GM19372 (cell line): Measurements from ENCODE around the gene TPRG1.

Experiments used
- ATAC-seq: cut with Tn5 transposase; IDR thresholded peaks from one replicate; pipeline ENCODE4 v1.9.1; 2021; ENCODE audit warnings: mild to moderate bottlenecking, low read depth, moderate library complexity; ENCODE audit not compliant: unreplicated experiment

Gene TPRG1

DNA sequence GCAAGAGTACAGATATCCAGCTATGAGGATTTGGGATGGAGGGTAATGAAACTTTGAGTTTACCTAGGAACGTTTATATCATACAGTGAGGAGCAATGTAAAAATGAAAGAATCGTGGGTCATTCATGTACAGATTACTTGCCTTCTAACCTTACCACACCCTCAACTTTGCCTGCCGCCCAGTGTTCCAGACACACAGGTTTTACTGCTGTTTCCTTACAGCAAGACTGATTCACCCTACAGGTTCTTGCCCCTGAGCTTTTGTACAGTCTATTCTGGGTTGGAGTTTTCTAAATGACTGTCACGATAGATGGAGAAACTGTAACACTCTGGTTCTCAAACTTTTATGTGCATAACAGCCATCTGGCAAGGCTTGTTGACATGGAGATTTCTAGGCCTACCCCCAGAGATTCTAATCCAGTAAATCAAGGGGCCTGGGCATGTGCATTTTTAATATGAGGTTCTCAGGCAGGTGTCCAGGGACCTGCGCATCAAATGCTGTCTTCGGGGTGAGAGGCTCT is 6.6 kb upstream of the TPRG1 start:
- no peak for ATAC-seq

GRCh38 chr3:189166321-189166720 is 5.5 kb upstream of the TPRG1 start:
- ATAC-seq = no peak

DNA sequence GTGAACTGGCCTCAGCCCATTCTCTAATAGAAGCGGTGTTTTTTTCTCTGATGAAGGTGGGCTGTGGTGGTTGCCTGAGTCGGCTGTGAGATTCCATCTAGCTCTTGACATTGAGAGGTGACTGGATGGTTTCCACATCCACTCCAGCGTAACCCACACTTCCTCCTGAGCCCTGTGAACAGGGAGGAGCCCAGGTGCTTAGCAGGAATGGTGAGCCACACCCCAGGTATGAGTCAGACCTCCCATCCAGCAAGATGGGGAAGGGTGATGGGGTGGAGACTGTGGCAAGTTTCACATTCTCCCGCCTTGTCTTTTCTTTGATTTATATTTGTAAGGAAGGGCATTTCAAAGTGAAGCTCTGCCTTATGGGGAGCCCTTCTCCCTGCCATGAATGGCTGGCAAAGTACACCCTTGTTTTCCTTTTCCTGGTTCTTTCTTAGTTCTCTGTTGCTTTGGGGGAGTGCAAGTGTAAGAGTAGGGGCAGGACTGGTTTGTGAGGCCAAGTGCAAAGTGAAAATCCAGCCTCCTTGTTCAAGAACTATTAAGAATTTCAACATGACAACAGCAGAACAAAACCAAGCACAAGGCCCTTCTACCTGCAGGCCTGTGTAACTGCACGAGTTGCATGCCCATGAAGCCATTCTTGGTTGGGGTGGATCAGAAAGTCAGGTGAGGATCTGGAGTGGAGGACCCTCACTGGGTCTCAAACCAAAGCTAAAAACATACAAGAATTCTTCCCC is 4.6 kb upstream of the TPRG1 start:
- no peak for ATAC-seq

DNA sequence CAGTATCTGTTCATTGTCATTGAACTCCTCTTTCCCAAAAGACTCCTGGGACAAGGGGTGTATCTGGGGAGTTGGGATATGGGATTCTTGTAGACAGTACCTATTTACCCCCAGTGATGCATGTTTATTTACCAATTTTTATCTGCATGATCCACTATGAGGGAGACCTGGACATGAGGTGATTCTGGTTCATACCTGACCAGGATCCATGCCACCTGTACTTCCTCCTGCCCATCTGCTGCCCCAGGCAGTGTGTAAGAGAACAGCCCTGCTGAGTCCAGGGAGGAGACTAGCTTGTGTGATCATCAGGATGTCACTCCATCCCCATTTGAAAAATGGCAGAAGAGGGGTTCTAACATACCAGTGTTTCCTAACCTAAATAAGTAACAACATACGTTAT is 3.1 kb upstream of the TPRG1 start:
- ATAC-seq = no peak

DNA sequence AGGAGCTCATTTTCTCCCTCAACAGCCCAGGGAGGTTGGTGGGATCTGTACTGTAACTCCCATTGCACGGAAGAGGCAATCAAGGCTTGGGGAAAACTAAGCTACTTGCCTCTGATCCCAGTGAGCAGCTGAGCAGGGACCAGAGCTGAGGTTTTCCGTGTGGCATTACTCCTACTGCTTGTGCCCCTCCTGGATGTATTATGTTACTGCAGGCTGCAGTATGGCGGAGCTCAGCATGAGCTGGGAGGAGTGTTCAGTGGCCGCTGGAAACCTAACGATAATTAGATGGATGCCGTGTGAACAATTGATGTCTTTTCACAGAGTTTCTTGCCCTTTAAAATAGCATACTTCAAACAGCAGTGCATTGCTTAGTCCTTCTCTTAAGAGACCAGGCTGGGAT is 2.0 kb upstream of the TPRG1 start:
- ATAC-seq = no peak

GRCh38 chr3:189170559-189170958 is 1.2 kb upstream of the TPRG1 start:
- ATAC-seq = no peak

DNA sequence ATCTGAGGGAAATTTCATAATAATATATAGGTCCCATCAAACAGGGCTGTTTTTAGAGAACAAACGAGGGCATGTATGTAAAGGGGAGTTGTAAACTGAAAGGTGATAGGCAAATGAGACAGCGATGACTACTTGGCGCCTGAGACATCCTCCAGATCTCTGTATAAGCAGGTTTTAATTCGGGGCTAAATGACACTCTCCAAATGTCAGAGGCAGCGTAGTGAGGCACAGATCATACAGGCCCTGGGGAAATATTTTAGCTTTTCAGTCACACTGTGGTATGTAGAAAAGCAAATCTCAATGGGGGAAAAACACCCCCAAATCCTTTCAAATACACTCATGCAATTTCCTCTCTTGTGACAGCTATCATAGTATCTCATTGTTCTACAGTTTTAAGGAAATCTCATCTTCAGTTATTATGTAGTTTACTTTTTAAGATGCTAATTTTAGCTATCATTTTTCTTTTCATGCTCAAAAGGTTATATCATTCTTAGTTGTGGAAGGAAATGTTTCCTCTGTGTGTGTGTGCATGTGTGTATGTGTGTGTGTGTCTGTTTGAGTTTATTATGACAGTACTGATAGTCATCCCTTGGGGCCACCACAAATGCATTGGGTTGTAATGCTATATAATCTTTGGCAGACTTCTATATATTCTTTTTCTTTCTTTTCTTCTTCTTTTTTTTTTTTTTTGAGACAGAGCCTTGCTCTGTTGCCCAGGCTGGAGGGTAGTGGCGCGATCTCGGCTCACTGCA is 1.1 kb downstream of the TPRG1 start:
- ATAC-seq = no peak

DNA sequence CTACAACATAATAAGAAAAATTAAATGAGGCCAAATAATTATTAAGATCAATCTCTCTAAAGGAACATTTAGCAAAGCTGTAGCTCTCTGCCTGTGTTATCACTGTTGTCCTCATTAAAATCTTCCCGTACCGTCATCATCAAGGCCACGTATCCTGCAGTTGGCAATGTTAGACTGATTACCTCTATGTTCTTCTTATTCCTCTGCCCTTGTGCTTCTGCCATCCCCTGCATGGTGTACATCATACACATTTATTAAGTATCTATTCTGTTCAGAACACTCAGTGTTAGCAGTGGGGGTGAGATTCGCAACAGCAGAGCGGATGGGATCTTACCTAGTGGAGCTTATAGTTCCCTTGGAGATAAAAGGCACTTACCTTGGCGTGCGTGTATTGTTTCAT is 12.8 kb downstream of the TPRG1 start:
- ATAC-seq = no peak

DNA sequence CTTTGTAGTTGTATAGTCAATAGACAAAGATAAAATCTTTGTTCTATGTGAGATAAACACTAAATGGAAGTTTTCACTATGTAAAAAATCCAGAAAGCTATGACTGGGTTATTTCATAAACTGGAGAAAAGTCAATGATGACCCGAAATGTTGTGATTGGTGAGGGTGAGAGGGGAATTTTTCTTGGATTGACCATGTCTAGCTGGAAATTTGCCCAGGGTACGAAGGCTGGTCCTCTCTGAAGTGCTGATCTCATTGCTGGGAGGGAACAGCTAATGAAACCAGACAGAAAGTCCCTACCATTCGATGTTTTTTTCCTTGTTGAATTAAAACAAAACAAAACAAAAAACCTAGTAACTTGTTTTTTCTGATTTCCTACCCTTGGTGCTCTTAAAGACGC is 14.3 kb downstream of the TPRG1 start:
- no peak for ATAC-seq

DNA sequence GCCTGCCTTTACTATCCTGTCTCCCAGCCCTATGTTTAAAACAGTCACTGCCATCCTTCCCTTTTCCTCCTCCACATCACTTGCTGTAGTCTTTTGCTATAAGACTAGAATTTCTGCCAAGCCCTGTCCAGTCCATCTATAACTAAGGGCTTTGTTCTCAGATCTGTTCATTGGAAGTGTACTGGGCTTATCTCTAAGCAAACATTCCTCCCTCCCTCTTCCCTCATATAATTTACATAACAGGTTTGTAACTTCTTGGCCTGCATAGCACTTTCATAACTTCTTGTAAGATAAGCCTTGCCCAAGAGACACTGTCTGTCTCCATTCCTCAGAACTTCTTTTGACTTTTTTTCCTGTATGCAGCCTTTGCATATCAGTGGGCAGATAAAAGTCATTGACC is 16.7 kb downstream of the TPRG1 start:
- ATAC-seq = no peak

DNA sequence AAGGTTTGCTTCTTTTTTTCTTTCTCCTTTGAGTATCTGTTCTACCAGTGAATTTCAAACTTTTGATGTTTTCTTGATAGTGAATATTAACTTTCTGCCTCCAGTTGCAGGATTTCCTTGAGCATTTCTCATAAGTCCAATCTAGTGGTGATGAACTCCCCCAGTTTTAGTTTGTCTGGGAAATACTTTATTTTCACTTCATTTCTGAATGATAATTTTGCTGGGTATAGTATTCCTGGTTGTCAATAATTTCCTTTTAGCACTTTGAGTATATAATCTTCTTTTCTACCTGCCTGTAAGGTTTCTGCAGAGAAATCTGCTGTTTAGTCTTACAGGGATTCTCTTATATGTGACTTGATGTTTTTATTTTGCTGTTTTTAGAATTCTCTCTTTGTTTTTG is 21.0 kb downstream of the TPRG1 start:
- no peak for ATAC-seq

DNA sequence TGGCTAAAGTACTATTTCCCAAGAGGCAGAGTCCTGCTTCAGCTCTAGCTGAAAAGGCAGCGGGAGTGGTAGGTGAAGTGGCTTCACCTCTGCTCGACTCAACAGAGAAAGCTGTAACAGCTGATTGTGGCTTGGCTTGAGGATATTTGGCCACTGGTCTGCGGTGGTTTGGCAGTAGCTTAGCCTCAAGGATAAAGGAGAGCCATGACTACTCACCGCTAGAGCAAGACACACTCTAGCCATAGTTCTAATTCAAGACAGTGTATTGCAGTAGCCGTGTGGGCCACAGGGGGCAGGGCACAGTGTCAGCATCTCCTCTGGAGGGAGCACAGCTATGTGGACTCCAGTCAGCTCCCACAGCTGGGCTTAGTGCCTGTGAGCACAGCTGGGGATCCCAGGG is 23.5 kb downstream of the TPRG1 start:
- no peak for ATAC-seq

DNA sequence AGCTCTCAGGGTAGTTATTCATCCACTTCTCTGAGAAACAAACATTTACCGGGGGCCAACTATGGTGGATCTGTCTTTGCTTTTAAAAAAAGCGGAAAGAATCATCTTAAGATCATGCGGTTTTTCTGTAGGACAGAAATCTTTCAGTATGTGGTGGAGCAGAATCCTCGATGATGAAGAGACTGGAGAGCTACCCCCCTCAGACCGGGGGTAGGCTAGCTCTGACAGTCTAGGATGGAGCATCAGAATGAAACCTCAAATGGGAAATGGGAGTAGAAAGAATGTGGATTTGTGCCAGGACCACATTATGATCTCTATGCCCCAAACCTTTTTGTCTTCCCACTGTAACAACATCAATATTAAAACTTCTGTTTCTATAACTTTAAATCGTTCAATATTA is 30.3 kb downstream of the TPRG1 start:
- ATAC-seq = no peak

DNA sequence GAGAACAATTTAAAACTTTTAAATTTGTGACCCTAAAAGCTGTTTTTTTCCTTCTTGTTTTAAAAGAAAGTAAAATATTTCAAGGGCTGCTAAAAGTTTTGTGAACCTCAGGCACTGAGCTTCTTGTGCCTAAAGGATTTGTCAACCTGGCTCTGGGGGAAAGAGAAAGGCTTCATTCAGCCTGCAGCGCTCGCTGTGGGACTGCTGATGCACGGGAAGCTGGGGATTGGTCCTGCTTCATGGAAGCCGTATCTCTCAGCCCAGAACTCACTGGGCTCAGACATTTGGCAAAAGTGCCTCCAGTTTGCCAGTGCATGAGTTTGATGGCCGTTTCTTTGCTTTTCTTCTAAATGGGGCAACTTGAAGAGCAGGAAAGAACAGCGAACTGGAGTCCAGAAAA is 30.8 kb downstream of the TPRG1 start:
- no peak for ATAC-seq

- no peak for ATAC-seq
Measured at GRCh38 chr3:189204167-189204866, 32.5 kb downstream of the TPRG1 start.

DNA sequence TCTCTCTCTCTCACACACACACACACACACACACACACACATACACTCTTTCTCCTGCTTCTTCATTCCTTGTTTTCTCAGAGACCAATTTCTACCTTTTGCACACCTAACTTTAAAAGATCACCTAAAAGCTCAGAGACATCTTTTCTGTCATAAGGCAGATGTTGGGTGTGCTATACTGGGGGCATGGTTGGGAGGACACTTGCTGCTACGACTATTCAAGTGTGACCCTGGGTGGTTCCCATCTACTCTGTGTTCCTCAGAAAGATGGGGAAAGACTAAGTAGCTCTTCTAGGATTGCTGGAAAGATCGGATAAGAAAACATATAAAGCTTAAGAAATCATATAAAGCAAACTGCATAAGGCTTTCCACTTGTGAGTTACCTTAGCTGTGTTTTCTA is 33.2 kb downstream of the TPRG1 start:
- ATAC-seq = no peak

DNA sequence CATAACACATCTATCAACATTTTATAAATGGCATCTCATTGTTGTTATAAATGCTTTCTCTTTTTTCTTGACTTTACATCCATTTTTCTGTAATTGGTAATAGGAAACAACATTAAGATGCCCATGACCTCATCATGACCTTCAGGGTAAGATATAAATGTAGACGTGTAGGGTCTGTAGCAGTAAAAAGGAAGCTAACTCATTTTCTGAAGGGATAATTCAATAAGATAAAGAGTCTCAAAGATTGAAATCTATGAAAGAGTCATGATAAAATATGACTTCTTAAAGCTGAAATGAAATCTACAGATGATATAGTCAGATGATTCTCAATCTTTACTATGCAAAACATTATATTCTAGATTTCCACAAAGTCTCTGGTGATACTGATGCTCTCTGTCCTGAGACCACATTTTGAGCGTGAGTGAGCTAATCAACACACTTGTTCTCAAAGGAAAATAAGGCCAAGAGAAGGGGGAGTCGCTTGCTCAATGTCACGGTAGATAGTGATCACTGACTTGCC is 38.5 kb downstream of the TPRG1 start:
- no peak for ATAC-seq

DNA sequence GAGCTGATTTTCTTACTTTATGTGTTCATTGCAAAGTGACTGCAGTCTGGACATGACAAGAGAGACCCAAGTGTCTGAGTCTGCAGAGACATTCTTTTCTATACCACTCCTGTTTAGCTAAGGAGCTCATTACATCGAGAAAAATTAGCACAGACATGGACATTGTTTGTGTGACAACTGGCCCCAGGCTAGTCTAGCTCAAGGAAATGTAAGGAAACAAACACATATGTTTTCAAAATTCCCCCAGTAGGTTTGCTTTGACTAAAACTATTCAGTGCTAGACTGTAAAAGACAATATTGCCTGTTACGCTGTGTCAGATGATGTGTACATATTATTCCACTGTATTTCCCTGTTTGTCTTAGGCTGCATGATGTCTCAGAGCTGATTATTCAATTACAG is 40.9 kb downstream of the TPRG1 start:
- no peak for ATAC-seq

DNA sequence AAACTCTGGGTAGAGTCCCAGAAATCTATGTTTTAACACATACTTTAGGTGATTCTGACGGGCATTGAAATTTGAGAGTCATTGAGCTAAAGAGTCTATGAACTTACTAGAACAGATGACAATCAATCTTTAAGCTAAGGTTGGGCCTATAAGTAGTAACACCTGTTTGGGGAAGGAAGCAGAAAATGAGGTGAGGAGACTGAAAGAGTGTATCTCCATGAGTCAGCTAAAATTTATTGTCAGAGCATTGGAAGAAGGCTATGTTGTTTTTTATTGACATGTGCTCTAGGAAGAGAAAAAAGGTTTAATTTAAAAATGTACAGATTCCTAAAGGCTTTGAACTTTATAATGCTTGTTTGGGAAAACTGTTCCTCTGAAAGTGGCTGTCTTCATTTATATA is 42.9 kb downstream of the TPRG1 start:
- ATAC-seq = no peak

DNA sequence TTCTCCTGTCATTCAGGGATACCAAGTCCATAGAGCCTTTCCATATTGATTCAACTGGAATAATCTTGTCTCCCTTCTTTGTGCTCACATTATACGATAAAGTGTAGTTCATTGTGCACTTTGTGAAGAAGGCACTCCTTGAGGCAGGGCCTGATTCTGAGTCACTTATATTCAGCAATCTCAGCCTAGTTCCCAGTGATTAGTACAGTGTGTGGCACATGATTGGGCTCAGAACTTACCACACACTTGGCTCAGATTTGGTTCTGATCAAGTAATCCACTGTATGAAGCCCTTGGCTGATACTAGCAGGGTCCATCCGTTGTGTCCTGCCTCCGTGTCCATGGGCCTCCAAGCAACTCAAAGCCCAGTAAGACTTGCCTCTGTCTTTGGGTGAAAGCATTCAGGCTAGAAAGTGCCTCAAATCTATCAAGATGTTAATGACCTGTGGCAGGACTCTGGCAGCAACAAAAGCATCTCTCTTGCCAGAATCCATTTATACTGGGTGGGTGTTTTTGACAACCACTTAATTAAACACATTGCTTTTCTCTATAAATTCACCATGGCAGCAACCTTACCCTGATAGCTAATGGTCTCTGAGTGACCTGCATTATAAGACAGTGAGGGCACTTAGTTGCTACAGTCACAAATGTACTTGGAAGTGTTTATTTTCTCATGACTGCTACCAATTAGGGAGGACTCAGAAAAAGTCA is 51.3 kb downstream of the TPRG1 start:
- ATAC-seq = no peak

- ATAC-seq = no peak
Measured at GRCh38 chr3:189225431-189225830, 53.7 kb downstream of the TPRG1 start.
